SK-N-SH (cell line): ENCODE data around the gene CSKMT. TPM values are rescaled to one million over a fixed set of nuclear protein-coding genes. Genes with fewer than 3 reads are reported as not detected.
A peak's percentile ranks its signal among the peaks of the same experiment; 100 is the strongest.

Source experiments
- CTCF ChIA-PET: fragments of 300-600, 350-600 bp; formaldehyde crosslinking; extraction: SDS; loops from one replicate; lab custom pipeline; 2021; lab: Yijun Ruan, JAX
- POLR2A ChIA-PET: fragments of 350-600 bp; sonication (Branson Sonifier 250); formaldehyde crosslinking; extraction: SDS; loops from one replicate; lab custom pipeline; 2020; ENCODE audit warnings: antibody characterized with exemption, inconsistent platforms; lab: Yijun Ruan, JAX
- DNase-seq: peaks from one replicate; pipeline ENCODE4 v3.0.0; 2012
- H2AFZ ChIP-seq: fragments of 200-600 bp; sonication (generic); 2 replicates; pipeline ENCODE4 v1.8.1; 2016; ENCODE audit warnings: antibody characterized with exemption, mild to moderate bottlenecking, low read depth
- H3F3A ChIP-seq: fragments of 200-600 bp; sonication (generic); replicated peaks from 2 replicates; pipeline ENCODE3; 2016; ENCODE audit warnings: antibody characterized with exemption, mild to moderate bottlenecking; ENCODE audit not compliant: insufficient read depth
- H3K27ac ChIP-seq, 2 experiments: fragments of 200-500 bp in 1 of 2; fragments of 200-600 bp in 1 of 2; sonication (Bioruptor generic) in 1 of 2; sonication (generic), shearing (Covaris generic) in 1 of 2; 2 replicates each; pipeline versions ENCODE4 v1.5.1 to v1.6.1; 2014 to 2016; ENCODE audit warnings: low read depth in 2 of 2, inconsistent platforms in 1 of 2, low read length in 1 of 2, mild to moderate bottlenecking in 1 of 2, mixed read lengths in 1 of 2
- H3K27me3 ChIP-seq: fragments of 200-600 bp; sonication (generic), shearing (Covaris generic); 2 replicates; pipeline ENCODE4 v1.6.1; 2016; ENCODE audit warnings: mixed run types; ENCODE audit not compliant: insufficient read depth
- H3K36me3 ChIP-seq, 2 experiments: fragments of 200-500 bp in 1 of 2; fragments of 200-600 bp in 1 of 2; sonication (Bioruptor generic) in 1 of 2; sonication (generic) in 1 of 2; replicated peaks in 1 of 2; 2 replicates each; pipeline versions ENCODE3 to v1.5.1; 2014 to 2016; ENCODE audit warnings: low read length in 1 of 2, mild to moderate bottlenecking in 1 of 2; ENCODE audit not compliant: insufficient read depth in 2 of 2, control insufficient read depth in 1 of 2
- H3K4me1 ChIP-seq, 2 experiments: fragments of 200-500 bp in 1 of 2; fragments of 200-600 bp in 1 of 2; sonication (Bioruptor generic) in 1 of 2; sonication (generic), shearing (Covaris generic) in 1 of 2; 2 replicates each; pipeline versions ENCODE4 v1.5.1 to v1.6.1; 2014 to 2016; ENCODE audit warnings: low read depth in 1 of 2, low read length in 1 of 2, mixed run types in 1 of 2; ENCODE audit not compliant: insufficient read depth in 2 of 2, control insufficient read depth in 1 of 2
- H3K4me2 ChIP-seq: fragments of 200-600 bp; sonication (generic), shearing (Covaris generic); 2 replicates; pipeline ENCODE4 v1.6.1; 2017; ENCODE audit warnings: mixed run types
- H3K4me3 ChIP-seq, 2 experiments: fragments of 200-500 bp in 1 of 2; fragments of 200-600 bp in 1 of 2; sonication (Bioruptor generic) in 1 of 2; sonication (generic), shearing (Covaris generic) in 1 of 2; 2 replicates each; pipeline versions ENCODE4 v1.5.1 to v1.8.1; 2014 to 2016; ENCODE audit warnings: low read depth in 2 of 2, inconsistent platforms in 1 of 2, low read length in 1 of 2, mild to moderate bottlenecking in 1 of 2, mixed read lengths in 1 of 2, moderate library complexity in 1 of 2
- H3K79me2 ChIP-seq: fragments of 200-600 bp; sonication (generic); 2 replicates; pipeline ENCODE4 v1.8.1; 2017; ENCODE audit warnings: mild to moderate bottlenecking; ENCODE audit not compliant: insufficient read depth
- H3K9ac ChIP-seq: fragments of 200-600 bp; sonication (generic); 2 replicates; pipeline ENCODE4 v1.6.1; 2017; ENCODE audit warnings: mixed run types
- H3K9me2 ChIP-seq: fragments of 200-600 bp; sonication (generic); 2 replicates; pipeline ENCODE4 v1.6.1; 2017; ENCODE audit warnings: mixed run types
- H3K9me3 ChIP-seq: fragments of 200-600 bp; sonication (generic); 2 replicates; pipeline ENCODE4 v1.6.1; 2017; ENCODE audit warnings: mixed run types, mild to moderate bottlenecking, moderate library complexity
- H4K20me1 ChIP-seq: fragments of 200-600 bp; sonication (generic); 2 replicates; pipeline ENCODE4 v1.6.1; 2017; ENCODE audit warnings: mild to moderate bottlenecking, mixed run types; ENCODE audit not compliant: insufficient read depth
- CHD2 ChIP-seq: fragments of 150-350 bp; IDR thresholded peaks from 2 replicates; pipeline ENCODE4 v1.6.1; 2018; ENCODE audit warnings: low read length; ENCODE audit not compliant: partially characterized antibody
- ELF1 ChIP-seq: IDR thresholded peaks from 2 replicates; pipeline ENCODE4 v1.4.0; 2012
- EP300 ChIP-seq, 2 experiments: IDR thresholded peaks; 2 replicates each; pipeline versions ENCODE4 v1.4.0 to v1.6.1; 2012; ENCODE audit warnings: borderline replicate concordance in 1 of 2, low read depth in 1 of 2, low read length in 1 of 2
- EZH2phosphoT487 ChIP-seq: fragments of 200-600 bp; sonication (generic); IDR thresholded peaks from 2 replicates; pipeline ENCODE4 v1.6.1; 2017; ENCODE audit warnings: low read depth, mixed run types, mild to moderate bottlenecking, antibody characterized with exemption, moderate library complexity, borderline replicate concordance
- GATA2 ChIP-seq: sonication (generic); formaldehyde crosslinking; IDR thresholded peaks from 2 replicates; pipeline ENCODE4 v1.5.0; 2020; ENCODE audit warnings: mild to moderate bottlenecking, missing genetic modification reagents
- MEF2A ChIP-seq: IDR thresholded peaks from 2 replicates; pipeline ENCODE4 v1.4.0; 2012; ENCODE audit warnings: low read depth, borderline replicate concordance
- NFIC ChIP-seq: IDR thresholded peaks from 2 replicates; pipeline ENCODE4 v1.4.0; 2012; ENCODE audit warnings: borderline replicate concordance
- POLR2AphosphoS5 ChIP-seq: IDR thresholded peaks from 2 replicates; pipeline ENCODE4 v1.6.1; 2012; ENCODE audit warnings: low read depth, low read length
- RCOR1 ChIP-seq: fragments of 150-350 bp; IDR thresholded peaks from 2 replicates; pipeline ENCODE4 v1.6.1; 2017; ENCODE audit warnings: antibody characterized with exemption, low read length
- REST ChIP-seq: IDR thresholded peaks from 2 replicates; pipeline ENCODE4 v1.6.1; 2012; ENCODE audit warnings: mild to moderate bottlenecking, low read depth, low read length, moderate library complexity
- RFX5 ChIP-seq: IDR thresholded peaks from 2 replicates; pipeline ENCODE4 v1.6.1; 2012; ENCODE audit warnings: mild to moderate bottlenecking, improper control_type of control experiment, low read length
- SIN3A ChIP-seq: IDR thresholded peaks from 2 replicates; pipeline ENCODE4 v1.6.1; 2012; ENCODE audit warnings: low read depth, mild to moderate bottlenecking, low read length, moderate library complexity, borderline replicate concordance
- SMC3 ChIP-seq: IDR thresholded peaks from 2 replicates; pipeline ENCODE4 v1.6.1; 2012; ENCODE audit warnings: low read depth, low read length, improper control_type of control experiment
- TAF1 ChIP-seq: IDR thresholded peaks from 2 replicates; pipeline ENCODE4 v1.6.1; 2012; ENCODE audit warnings: low read depth, mild to moderate bottlenecking, low read length, moderate library complexity, borderline replicate concordance
- TEAD4 ChIP-seq: IDR thresholded peaks from 2 replicates; pipeline ENCODE4 v1.4.0; 2012; ENCODE audit warnings: mild to moderate bottlenecking, borderline replicate concordance; ENCODE audit not compliant: insufficient read depth
- USF1 ChIP-seq: IDR thresholded peaks from 2 replicates; pipeline ENCODE4 v1.4.0; 2012; ENCODE audit warnings: low read depth, borderline replicate concordance
- USF2 ChIP-seq: fragments of 150-350 bp; IDR thresholded peaks from 2 replicates; pipeline ENCODE4 v1.6.1; 2017; ENCODE audit warnings: antibody characterized with exemption, low read length, low read depth, borderline replicate concordance
- YY1 ChIP-seq: IDR thresholded peaks from 2 replicates; pipeline ENCODE4 v1.4.0; 2012; ENCODE audit warnings: low read depth, mild to moderate bottlenecking
- ZBTB33 ChIP-seq: IDR thresholded peaks from 2 replicates; pipeline ENCODE4 v1.4.0; 2012; ENCODE audit warnings: low read depth, borderline replicate concordance
- WGBS: methylation state at CpG from one replicate; pipeline ENCODE4 v1.1.6; 2017; ENCODE audit warnings: low lambda C conversion rate; 5-methylcytosine and 5-hydroxymethylcytosine counted together
- polyA plus RNA-seq, 3 experiments: library from polyadenylated mRNA; depleted of rRNA; stranded (reverse); fragments of >200 nt; gene quantifications; 2 replicates each; pipeline ENCODE4 v1.2.3, GENCODE V29; 2012

CSKMT gene
- polyA plus RNA-seq, 1 of the 3 experiments (the other 2 are of a cell fraction) = 11.1 TPM

- TF ChIP-seq USF2 (no peak), EP300 (IDR thresholded peaks at IDR 0.05; ENCODE audit: borderline replicate concordance in 1 of 2, low read depth in 1 of 2, low read length in 1 of 2) (no peak; a peak in 1 of 4 replicates), RCOR1 (no peak), POLR2AphosphoS5 (peak; percentile 90), EZH2phosphoT487 (no peak), SMC3 (no peak), CHD2 (peak; percentile 93), TAF1 (peak; percentile 97), ZBTB33 (peak; percentile 89), MEF2A (no peak), SIN3A (peak; percentile 90; the same call in 1 of the 2 replicates)
Observed at GRCh38 chr11:62645946-62646824, 18.9 kb upstream of the CSKMT start, which contains the start of gene GANAB (continued).

GRCh38 chr11:62646825-62647608, 18.1 kb upstream of the CSKMT start:
- Histone ChIP-seq H4K20me1 (0 out of 2 replicates have a peak, but pooled peaks cover 5% of the 10 kb centered on the region), H3F3A (peaks cover 5% of the 10 kb centered on the region), H3K9me2 (no peaks in the 10 kb centered on the region), H3K79me2 (peaks cover 63% of the 10 kb centered on the region), H2AFZ (no peak overlapping the region), H3K36me3 (peaks cover 21 to 31% of the 10 kb centered on the region in 2 experiments), H3K9me3 (no peaks in the 10 kb centered on the region), H3K27ac (no peak overlapping the region), H3K4me3 (no peak overlapping the region), H3K27me3 (no peaks in the 10 kb centered on the region), H3K9ac (no peak overlapping the region), H3K4me2 (0 out of 2 replicates have a peak overlapping the region, but pooled peaks have one; percentile 33), H3K4me1 (peaks cover 7 to 10% of the 10 kb centered on the region in 2 experiments; a peak in 2 of 4 replicates)
- CTCF ChIA-PET = interaction anchor here (1.5 to 2.4 kb wide), 4 partner anchors 18 to 252 kb away, joined by 4 to 10 read pairs (median 4); partner anchors contain the start of genes C11orf98, CSKMT, SLC3A2 and TUT1
- 48% methylated on average over 17 of the region's 32 CpGs for WGBS
- POLR2A ChIA-PET = interaction anchor here (0.7 to 7.3 kb wide), 9 partner anchors 8 to 194 kb away, joined by 3 to 52 read pairs (median 6); partner anchors contain the start of genes B3GAT3, C11orf98, CSKMT and LBHD1
- peak; percentile 43 for DNase-seq
- TF ChIP-seq TAF1 (no peak), REST (no peak), ELF1 (no peak), USF1 (no peak), MEF2A (no peak), TEAD4 (no peak), RFX5 (no peak), RCOR1 (no peak), SMC3 (no peak), POLR2AphosphoS5 (no peak), GATA2 (CRISPR knock-in tag) (no peak), SIN3A (no peak; the same call in 1 of the 2 replicates), YY1 (no peak), EZH2phosphoT487 (no peak), NFIC (no peak)
